IPS-NIHi7 (cell line): ENCODE data around the gene NPIPA8.
"Not testable (repeated sequence)": the region's sequence is repeated elsewhere in the genome, so short reads cannot be mapped to it uniquely, and the experiment has no call there.

Experiments used
- DNase-seq: peaks from one replicate; pipeline ENCODE4 v3.0.0; 2012; ENCODE audit warnings: mixed read lengths; ENCODE audit errors: extremely low spot score

The NPIPA8 gene

GRCh38 chr16:18336636-18337035 lies at the start of gene NPIPA8:
Gene NPIPA8, minus strand, starts transcription at chr16:18336736. Its CDS starts 4,074 bp downstream, at chr16:18332662.
- not testable (repeated sequence) for DNase-seq

- DNase-seq, result not testable (repeated sequence)
These were observed 48.7 kb upstream of the NPIPA8 start for GRCh38 chr16:18385285-18385684.

- not testable (repeated sequence) for DNase-seq
These were observed 48.3 kb upstream of the NPIPA8 start for GRCh38 chr16:18384869-18385268.

- DNase-seq, result not testable (repeated sequence)
These were observed 47.6 kb upstream of the NPIPA8 start for GRCh38 chr16:18384098-18384636.

- not testable (repeated sequence) for DNase-seq
These were observed 46.2 kb upstream of the NPIPA8 start for GRCh38 chr16:18382696-18383095.

- DNase-seq, result not testable (repeated sequence)
These were observed 11.2 kb upstream of the NPIPA8 start for GRCh38 chr16:18347742-18348141.

- not testable (repeated sequence) for DNase-seq
These were observed 10.5 kb upstream of the NPIPA8 start for GRCh38 chr16:18346993-18347392.

GRCh38 chr16:18344634-18345033 lies 8.1 kb upstream of the NPIPA8 start:
- not testable (repeated sequence) for DNase-seq

- not testable (repeated sequence) for DNase-seq
These were observed 5.5 kb upstream of the NPIPA8 start for GRCh38 chr16:18341986-18342385.

- not testable (repeated sequence) for DNase-seq
These were observed 5.0 kb upstream of the NPIPA8 start for GRCh38 chr16:18341417-18341960.

GRCh38 chr16:18339210-18339609 lies 2.7 kb upstream of the NPIPA8 start:
- DNase-seq, result not testable (repeated sequence)

- DNase-seq, result not testable (repeated sequence)
These were observed 24.7 kb downstream of the NPIPA8 start for GRCh38 chr16:18311811-18312210.

- DNase-seq, result not testable (repeated sequence)
These were observed 27.4 kb downstream of the NPIPA8 start for GRCh38 chr16:18309159-18309558.

GRCh38 chr16:18307241-18307640 lies 29.3 kb downstream of the NPIPA8 start:
- not testable (repeated sequence) for DNase-seq

- DNase-seq, result not testable (repeated sequence)
These were observed 30.5 kb downstream of the NPIPA8 start for GRCh38 chr16:18306066-18306465.

GRCh38 chr16:18303059-18303706 lies 33.4 kb downstream of the NPIPA8 start:
- DNase-seq, result not testable (repeated sequence)

GRCh38 chr16:18297714-18298113 lies 38.8 kb downstream of the NPIPA8 start:
- not testable (repeated sequence) for DNase-seq

GRCh38 chr16:18296931-18297330 lies 39.6 kb downstream of the NPIPA8 start:
- not testable (repeated sequence) for DNase-seq

GRCh38 chr16:18294371-18294770 lies 42.2 kb downstream of the NPIPA8 start:
- DNase-seq, result not testable (repeated sequence)

- not testable (repeated sequence) for DNase-seq
These were observed 43.1 kb downstream of the NPIPA8 start for GRCh38 chr16:18293337-18293956.

GRCh38 chr16:18290959-18291358 lies 45.6 kb downstream of the NPIPA8 start:
- not testable (repeated sequence) for DNase-seq

GRCh38 chr16:18286342-18286741 lies 50.2 kb downstream of the NPIPA8 start:
- DNase-seq, result not testable (repeated sequence)
